GM18867 (cell line): ENCODE measurements around the gene PDGFRB.

Experiments used
- ATAC-seq: cut with Tn5 transposase; IDR thresholded peaks from one replicate; pipeline ENCODE4 v1.9.1; 2021; ENCODE audit warnings: mild to moderate bottlenecking, moderate library complexity; ENCODE audit not compliant: unreplicated experiment

Gene PDGFRB

GRCh38 chr5:150182774-150183173 is 27.1 kb upstream of the PDGFRB start:
- no peak for ATAC-seq

GRCh38 chr5:150181766-150182545 is 26.3 kb upstream of the PDGFRB start:
- ATAC-seq = no peak

DNA sequence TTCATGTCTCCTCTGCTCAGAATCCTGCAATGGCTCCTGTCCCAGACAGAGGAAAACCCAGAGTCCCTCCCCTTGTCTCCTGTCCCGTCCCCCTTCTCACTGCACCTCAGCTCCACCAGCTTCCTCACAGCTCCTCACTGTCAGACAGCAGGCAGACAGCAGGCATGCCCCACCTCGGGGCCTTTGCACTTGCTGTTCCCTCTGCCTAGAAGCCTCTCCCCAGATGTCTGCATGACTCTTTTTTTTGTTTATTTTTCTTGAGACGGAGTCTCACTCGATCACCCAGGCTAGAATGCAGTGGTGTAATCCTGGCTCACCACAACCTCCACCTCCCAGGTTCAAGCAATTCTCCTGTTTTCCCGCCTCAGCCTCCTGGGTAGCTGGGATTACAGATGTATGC is 25.4 kb upstream of the PDGFRB start:
- ATAC-seq = no peak

- no peak for ATAC-seq
Observed at GRCh38 chr5:150180241-150181026, 24.8 kb upstream of the PDGFRB start.

DNA sequence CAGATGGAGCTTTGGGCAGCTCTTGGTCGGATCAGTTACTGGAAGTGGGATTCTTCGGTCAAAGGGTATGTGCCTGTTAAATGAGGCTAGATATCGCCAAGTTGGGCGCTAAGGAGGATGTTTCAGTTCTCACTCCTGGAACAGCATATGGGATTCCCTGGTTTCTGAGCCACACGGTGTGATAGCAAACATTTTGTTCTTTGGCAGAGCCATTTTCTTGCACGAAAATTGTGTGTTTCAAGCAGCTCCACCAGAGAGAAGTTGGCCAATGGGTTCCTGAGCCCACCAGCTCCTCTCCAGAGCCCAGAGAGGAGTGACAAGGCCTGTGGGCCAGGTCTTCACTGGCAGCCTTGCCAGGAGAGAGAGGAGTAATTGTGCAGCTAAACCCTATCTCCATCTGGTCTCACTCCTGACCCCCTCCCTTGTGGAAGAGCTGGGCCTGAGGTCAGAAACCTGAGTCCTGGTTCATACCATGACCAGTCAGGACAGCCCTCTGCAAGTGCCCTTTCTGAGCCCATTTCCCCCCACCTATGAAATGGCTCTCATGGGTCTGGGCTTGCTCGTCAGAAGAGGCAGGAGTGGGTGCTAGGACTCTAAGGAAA is 23.5 kb upstream of the PDGFRB start:
- no peak for ATAC-seq

GRCh38 chr5:150178262-150178661 is 22.6 kb upstream of the PDGFRB start:
- ATAC-seq = no peak

DNA sequence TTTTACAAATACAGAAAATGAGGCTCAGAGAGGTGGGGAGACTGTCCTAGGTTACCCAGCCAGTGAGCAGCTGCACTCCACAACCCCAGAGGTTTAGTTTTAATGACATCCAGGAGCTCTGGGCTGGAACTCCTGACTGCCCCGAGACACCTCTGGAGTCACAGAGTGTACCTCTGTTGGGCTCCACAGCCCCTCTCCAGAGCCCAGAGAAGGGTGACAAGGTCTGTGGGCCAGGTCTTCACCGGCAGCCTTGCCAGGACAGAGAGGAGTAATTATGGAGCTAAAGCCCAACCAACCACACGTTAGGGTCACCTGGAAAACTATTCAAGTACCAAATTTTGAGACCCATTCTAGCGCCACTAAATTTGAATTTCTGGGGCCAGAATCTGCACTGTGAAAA is 22.1 kb upstream of the PDGFRB start:
- ATAC-seq = no peak

DNA sequence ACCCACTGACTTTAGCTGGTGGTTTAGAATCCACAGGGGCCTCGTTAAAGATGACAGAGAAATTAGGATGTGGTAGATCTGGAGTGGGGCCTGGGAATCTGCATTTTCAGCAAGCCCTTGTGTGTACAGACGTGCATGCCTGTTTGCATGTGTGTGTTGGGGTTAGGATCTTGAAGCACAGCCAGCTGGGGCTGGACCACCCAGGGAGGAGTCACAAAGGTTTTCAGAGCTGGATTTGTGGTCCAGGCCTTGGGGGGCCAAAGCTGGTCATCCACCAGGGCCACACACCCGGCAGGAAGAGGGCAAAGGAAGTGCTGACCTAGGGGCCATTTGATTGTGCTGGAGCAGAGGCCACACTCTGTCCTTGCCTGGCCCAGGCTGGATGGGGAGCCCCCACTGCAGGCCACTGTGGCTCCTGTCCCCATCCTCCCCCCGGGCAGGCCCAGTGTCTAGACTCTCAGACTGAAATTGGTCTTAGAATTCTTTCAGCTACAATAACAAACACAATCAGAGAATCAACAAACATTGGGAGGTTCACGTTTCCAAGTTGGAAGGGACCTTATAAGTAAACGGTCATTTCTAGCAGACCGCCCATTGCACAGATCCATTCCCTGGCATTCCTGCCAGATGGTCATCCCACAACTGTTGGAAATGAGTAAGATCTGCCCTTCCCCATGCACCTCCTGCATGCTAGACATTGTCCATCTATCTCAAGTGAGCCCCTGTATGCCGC is 21.3 kb upstream of the PDGFRB start:
- no peak for ATAC-seq

DNA sequence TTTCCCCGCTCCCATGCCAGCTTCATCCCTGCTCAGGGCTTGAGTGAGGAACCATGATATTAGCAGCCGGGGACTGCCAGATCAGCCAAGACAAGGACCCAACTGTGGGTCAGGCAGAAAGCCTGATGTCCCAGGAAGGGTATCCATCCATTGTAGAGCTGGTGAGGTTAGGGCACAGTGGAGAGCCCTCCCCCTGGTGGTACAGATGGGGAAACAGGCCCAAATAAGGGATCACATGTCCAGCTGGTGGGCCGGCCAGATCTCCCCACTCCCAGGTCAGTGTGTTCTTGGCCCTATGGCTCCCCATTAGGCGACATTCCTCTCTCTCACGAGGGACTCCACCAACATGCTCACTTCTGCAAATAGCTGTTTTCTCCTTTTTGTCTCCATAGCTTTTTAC is 19.9 kb upstream of the PDGFRB start:
- no peak for ATAC-seq

DNA sequence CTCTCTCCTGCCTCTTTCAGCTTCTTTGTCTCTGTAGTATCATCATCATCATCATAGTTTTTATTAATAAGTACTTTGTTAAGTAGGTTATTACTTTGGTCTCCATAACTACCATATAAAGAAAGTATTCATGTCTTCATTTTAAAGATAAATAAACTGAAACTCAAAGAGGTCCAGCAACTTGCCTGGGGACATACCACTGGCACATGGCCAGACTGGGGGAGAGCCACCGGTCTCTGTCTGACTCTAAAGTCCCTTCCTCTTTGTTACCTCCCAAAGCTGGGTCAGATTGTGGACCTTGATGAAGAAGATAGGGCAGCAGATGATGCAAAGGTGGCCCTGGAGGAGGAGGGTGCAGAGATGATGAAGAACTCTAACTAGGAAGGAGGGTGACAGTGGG is 19.4 kb upstream of the PDGFRB start:
- ATAC-seq = no peak

DNA sequence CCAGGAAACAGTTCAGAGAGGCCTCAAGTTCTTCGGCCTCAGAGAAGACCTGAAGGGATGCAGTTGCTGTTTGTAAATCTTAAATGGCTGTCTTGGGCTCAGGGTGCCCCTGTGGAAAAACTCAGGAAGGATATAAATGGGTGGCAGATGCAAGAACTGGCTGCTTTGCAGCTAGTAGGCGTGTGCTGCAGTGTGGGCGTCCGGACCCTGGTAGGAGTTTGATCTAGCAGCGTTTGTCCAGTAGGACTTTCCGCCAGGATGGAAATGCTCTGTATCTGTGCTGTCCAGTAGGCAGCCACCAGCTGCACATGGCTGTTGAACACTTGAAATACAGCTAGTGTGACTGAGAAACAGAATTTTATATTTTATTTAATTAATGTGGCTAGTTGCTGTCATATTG is 18.6 kb upstream of the PDGFRB start:
- ATAC-seq = no peak

GRCh38 chr5:150173161-150173560 is 17.5 kb upstream of the PDGFRB start:
- ATAC-seq = no peak

DNA sequence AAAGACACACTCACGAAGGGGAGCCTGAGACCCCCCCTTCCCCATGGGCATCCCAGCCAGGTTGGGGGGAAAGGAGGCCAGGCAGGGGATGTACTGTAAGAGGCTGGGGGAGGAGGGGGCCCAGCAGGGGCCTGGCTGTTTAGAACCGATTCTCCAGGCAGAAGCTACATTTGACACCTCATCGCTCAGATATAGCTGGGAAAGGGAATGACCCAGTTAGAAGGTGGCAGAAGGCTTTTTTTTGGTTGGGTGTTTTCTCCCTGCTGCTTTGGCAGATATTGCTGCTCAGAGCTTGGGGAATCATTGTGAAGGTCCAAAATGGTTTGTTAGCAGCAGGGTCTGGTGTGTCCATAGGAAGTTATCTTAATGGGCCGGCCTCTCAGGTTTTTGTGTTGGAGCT is 16.9 kb upstream of the PDGFRB start:
- no peak for ATAC-seq

GRCh38 chr5:150172145-150172544 is 16.5 kb upstream of the PDGFRB start:
- ATAC-seq = no peak

- no peak for ATAC-seq
Observed at GRCh38 chr5:150168864-150169263, 13.2 kb upstream of the PDGFRB start.

DNA sequence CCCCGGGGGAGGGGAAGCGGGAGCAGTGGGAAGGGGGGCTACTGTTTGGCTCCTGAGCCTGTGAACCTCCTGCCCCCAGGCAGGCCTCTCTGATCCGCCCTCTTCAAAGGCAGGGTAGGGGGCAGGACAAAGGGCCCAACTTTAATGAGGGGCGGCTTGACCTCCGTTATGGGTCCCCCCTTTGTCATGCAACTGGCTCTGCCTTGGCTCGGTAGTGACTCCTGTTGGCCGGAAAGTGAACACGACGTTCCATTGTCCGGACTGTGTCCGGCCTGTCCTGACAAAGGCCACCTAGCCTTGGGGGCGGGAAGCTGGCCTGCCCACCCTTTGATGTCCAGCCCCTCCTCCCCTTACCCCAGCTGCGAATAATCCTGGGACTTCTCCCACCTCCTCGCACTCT is 12.3 kb upstream of the PDGFRB start:
- ATAC-seq = no peak

DNA sequence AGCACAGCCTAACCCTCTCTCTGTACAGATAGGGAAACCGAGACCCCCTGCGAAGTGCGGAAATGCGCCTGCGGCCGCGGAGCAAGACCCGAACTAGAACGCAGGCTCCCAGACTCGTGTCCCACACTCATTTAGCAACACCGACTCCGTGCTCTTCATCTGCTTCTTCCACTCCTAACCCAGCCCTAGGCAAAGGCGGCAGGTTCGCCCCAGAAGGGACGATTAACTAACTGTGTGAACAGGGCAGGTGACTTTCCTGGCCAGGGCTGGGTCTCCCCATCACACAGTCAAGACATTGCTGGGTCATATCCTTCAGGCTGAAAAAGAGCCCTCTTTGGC is 11.8 kb upstream of the PDGFRB start:
- no peak for ATAC-seq

DNA sequence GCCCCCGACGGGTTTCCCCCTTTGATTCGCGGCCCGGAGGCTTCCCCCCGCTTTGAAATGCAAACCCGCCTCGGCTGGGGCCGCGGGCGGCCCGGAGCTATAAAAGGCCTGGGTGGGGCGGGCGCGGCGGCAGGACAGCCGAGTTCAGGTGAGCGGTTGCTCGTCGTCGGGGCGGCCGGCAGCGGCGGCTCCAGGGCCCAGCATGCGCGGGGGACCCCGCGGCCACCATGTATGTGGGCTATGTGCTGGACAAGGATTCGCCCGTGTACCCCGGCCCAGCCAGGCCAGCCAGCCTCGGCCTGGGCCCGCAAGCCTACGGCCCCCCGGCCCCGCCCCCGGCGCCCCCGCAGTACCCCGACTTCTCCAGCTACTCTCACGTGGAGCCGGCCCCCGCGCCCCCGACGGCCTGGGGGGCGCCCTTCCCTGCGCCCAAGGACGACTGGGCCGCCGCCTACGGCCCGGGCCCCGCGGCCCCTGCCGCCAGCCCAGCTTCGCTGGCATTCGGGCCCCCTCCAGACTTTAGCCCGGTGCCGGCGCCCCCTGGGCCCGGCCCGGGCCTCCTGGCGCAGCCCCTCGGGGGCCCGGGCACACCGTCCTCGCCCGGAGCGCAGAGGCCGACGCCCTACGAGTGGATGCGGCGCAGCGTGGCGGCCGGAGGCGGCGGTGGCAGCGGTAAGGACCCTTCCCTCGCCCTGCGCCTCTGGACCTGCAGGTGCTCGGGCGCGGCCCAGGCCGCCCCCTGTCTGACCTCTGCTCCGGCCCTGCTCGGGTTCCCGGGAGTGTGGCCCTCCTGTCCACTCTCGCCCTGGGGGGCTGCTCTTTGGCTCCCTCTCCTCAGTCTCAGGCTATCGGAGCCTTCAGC is 11.2 kb upstream of the PDGFRB start, which contains the start of gene CDX1:
Gene CDX1, plus strand, starts transcription at position 129 of the 862 bp plus-strand sequence. Its CDS starts 99 bp downstream, at position 228.
- no peak for ATAC-seq

- no peak for ATAC-seq
Observed at GRCh38 chr5:150166037-150166649, 10.5 kb upstream of the PDGFRB start.
